GM19397 (cell line): ENCODE results near the gene MNAT1.

Experiments used
- ATAC-seq: cut with Tn5 transposase; IDR thresholded peaks from one replicate; pipeline ENCODE4 v1.9.1; 2021; ENCODE audit warnings: mild to moderate bottlenecking, moderate library complexity; ENCODE audit not compliant: unreplicated experiment

MNAT1 gene

GRCh38 chr14:60956632-60957031 lies 222.1 kb downstream of the MNAT1 start:
- no peak for ATAC-seq

- no peak for ATAC-seq
Measured at GRCh38 chr14:60958146-60958545, 223.6 kb downstream of the MNAT1 start.

- ATAC-seq: no peak
Measured at GRCh38 chr14:60963761-60964160, 229.2 kb downstream of the MNAT1 start.

- ATAC-seq: no peak
Measured at GRCh38 chr14:60964904-60965303, 230.3 kb downstream of the MNAT1 start.

- ATAC-seq: no peak
Measured at GRCh38 chr14:60965402-60965801, 230.8 kb downstream of the MNAT1 start.

- no peak for ATAC-seq
Measured at GRCh38 chr14:60968099-60968498, 233.5 kb downstream of the MNAT1 start.

- ATAC-seq: no peak
Measured at GRCh38 chr14:60968671-60969070, 234.1 kb downstream of the MNAT1 start.

- ATAC-seq: no peak
Measured at GRCh38 chr14:60970146-60970545, 235.6 kb downstream of the MNAT1 start.

GRCh38 chr14:60971271-60971670 lies 236.7 kb downstream of the MNAT1 start:
- no peak for ATAC-seq

- no peak for ATAC-seq
Measured at GRCh38 chr14:60972295-60972694, 237.7 kb downstream of the MNAT1 start.

GRCh38 chr14:60973070-60973469 lies 238.5 kb downstream of the MNAT1 start:
- no peak for ATAC-seq

GRCh38 chr14:60974090-60974651 lies 239.6 kb downstream of the MNAT1 start:
- ATAC-seq: no peak

- ATAC-seq: no peak
Measured at GRCh38 chr14:60975551-60975950, 241.0 kb downstream of the MNAT1 start.

GRCh38 chr14:60977847-60978246 lies 243.3 kb downstream of the MNAT1 start:
- no peak for ATAC-seq

GRCh38 chr14:60980811-60981632 lies 246.5 kb downstream of the MNAT1 start, which contains the start of the genes SLC38A6 and TRMT5:
Gene SLC38A6 (plus strand): TSS chr14:60981245. CDS start chr14:60981278, 33 bp downstream.
Gene TRMT5 (minus strand): TSS chr14:60981079. CDS start chr14:60980973, 106 bp downstream.
- ATAC-seq: peak; percentile 85

- ATAC-seq: no peak
Measured at GRCh38 chr14:60981633-60982455, 247.3 kb downstream of the MNAT1 start.

GRCh38 chr14:60984196-60984595 lies 249.6 kb downstream of the MNAT1 start:
- no peak for ATAC-seq

GRCh38 chr14:60986500-60986899 lies 251.9 kb downstream of the MNAT1 start:
- ATAC-seq: no peak

- ATAC-seq: no peak
Measured at GRCh38 chr14:60989599-60989998, 255.0 kb downstream of the MNAT1 start.

GRCh38 chr14:60998617-60999016 lies 264.1 kb downstream of the MNAT1 start:
- no peak for ATAC-seq

GRCh38 chr14:60999536-60999935 lies 265.0 kb downstream of the MNAT1 start:
- no peak for ATAC-seq
